H1 (cell line): Measurements from ENCODE around the gene HS6ST2. TPM values are rescaled to one million over a fixed set of nuclear protein-coding genes. Genes with fewer than 3 reads are reported as not detected.

Experiments used
- CTCF ChIA-PET: fragments of 300-600 bp; sonication (Branson Sonifier 250); formaldehyde crosslinking; loops from one replicate; lab custom pipeline; 2021; ENCODE audit not compliant: partially characterized antibody; lab: Charles Lee
- POLR2A ChIA-PET: fragments of 300-600 bp; sonication (Branson Sonifier 250); formaldehyde crosslinking; loops from one replicate; lab custom pipeline; 2021; ENCODE audit warnings: inconsistent platforms; ENCODE audit not compliant: partially characterized antibody; lab: Charles Lee
- DNase-seq, 2 experiments: peaks; one replicate each; pipeline versions ENCODE4 v3.0.0 to v3.0.0-alpha.2; 2010 to 2022; ENCODE audit warnings: low spot score in 2 of 2, low read depth in 1 of 2, mixed read lengths in 1 of 2
- FAIRE-seq: peaks from 2 replicates; lab custom pipeline; 2011; peaks lifted over from hg19 to GRCh38; lab: Jason Lieb, UNC
- H2AFZ ChIP-seq: 2 replicates; pipeline ENCODE4 v1.8.1; 2012; ENCODE audit warnings: low read length, inconsistent platforms
- H2AK5ac ChIP-seq: 2 replicates; pipeline ENCODE4 v1.6.1; 2013; ENCODE audit warnings: low read depth, low read length
- H2BK120ac ChIP-seq: replicated peaks from 2 replicates; pipeline ENCODE3; 2013; ENCODE audit warnings: low read depth, low read length, inconsistent platforms
- H2BK12ac ChIP-seq: 2 replicates; pipeline ENCODE4 v1.6.1; 2013; ENCODE audit warnings: low read depth, low read length
- H2BK15ac ChIP-seq: 2 replicates; pipeline ENCODE4 v1.6.1; 2013; ENCODE audit warnings: low read length
- H2BK20ac ChIP-seq: 2 replicates; pipeline ENCODE4 v1.6.1; 2013; ENCODE audit warnings: low read length
- H2BK5ac ChIP-seq: 2 replicates; pipeline ENCODE4 v1.6.1; 2013; ENCODE audit warnings: low read depth, low read length
- H3K14ac ChIP-seq: 2 replicates; pipeline ENCODE4 v1.6.1; 2013; ENCODE audit warnings: inconsistent platforms; ENCODE audit not compliant: insufficient read length
- H3K18ac ChIP-seq: 2 replicates; pipeline ENCODE4 v1.6.1; 2013; ENCODE audit warnings: low read length; ENCODE audit errors: extremely low read depth
- H3K23ac ChIP-seq: 2 replicates; pipeline ENCODE4 v1.6.1; 2013; ENCODE audit warnings: inconsistent platforms; ENCODE audit not compliant: insufficient read length
- H3K23me2 ChIP-seq: 2 replicates; pipeline ENCODE4 v1.6.1; 2013; ENCODE audit warnings: low read depth, low read length
- H3K27ac ChIP-seq: 2 replicates; pipeline ENCODE4 v1.6.1; 2011; ENCODE audit warnings: low read depth, low read length, inconsistent platforms
- H3K27me3 ChIP-seq, 4 experiments: replicated peaks in 1 of 4; 1 replicate in 1 of 4; 2 replicates in 3 of 4; pipeline versions ENCODE4 v1.6.1 to v1.8.1; 2011 to 2013; ENCODE audit warnings: low read length in 3 of 4, mild to moderate bottlenecking in 3 of 4, inconsistent platforms in 2 of 4, mixed read lengths in 2 of 4, moderate library complexity in 1 of 4; ENCODE audit not compliant: control insufficient read depth in 3 of 4, insufficient read depth in 3 of 4; ENCODE audit errors: extremely low read depth in 1 of 4
- H3K36me3 ChIP-seq, 4 experiments: 2 replicates each; pipeline versions ENCODE4 v1.6.1 to v1.8.1; 2011 to 2013; ENCODE audit warnings: mild to moderate bottlenecking in 4 of 4, low read length in 3 of 4, moderate library complexity in 2 of 4, control low read depth in 1 of 4, inconsistent platforms in 1 of 4; ENCODE audit not compliant: insufficient read depth in 4 of 4, control insufficient read depth in 2 of 4
- H3K4ac ChIP-seq: replicated peaks from 2 replicates; pipeline ENCODE3; 2013; ENCODE audit warnings: low read length, low read depth, mixed read lengths, inconsistent platforms; ENCODE audit not compliant: insufficient read length
- H3K4me1 ChIP-seq, 4 experiments: replicated peaks in 1 of 4; 1 replicate in 1 of 4; 2 replicates in 3 of 4; pipeline versions ENCODE4 v1.6.1 to v1.8.1; 2011 to 2013; ENCODE audit warnings: low read length in 3 of 4, inconsistent platforms in 2 of 4, mixed read lengths in 1 of 4; ENCODE audit not compliant: insufficient read depth in 4 of 4, control insufficient read depth in 3 of 4
- H3K4me2 ChIP-seq, 2 experiments: 2 replicates each; pipeline versions ENCODE4 v1.6.1 to v1.8.1; 2011 to 2013; ENCODE audit warnings: low read depth in 2 of 2, low read length in 2 of 2, control low read depth in 1 of 2, inconsistent platforms in 1 of 2, mild to moderate bottlenecking in 1 of 2; ENCODE audit not compliant: insufficient read depth in 1 of 2
- H3K4me3 ChIP-seq, 4 experiments: fragments of 200-600, 300-600 bp in 1 of 4; sonication (generic), shearing (Covaris generic), sonication (Bioruptor Twin) in 1 of 4; 2 replicates each; pipeline versions ENCODE4 v1.5.1 to v1.8.1; 2011 to 2016; ENCODE audit warnings: low read length in 4 of 4, low read depth in 3 of 4, control low read depth in 2 of 4, inconsistent platforms in 2 of 4, mild to moderate bottlenecking in 2 of 4, mixed read lengths in 1 of 4, moderate library complexity in 1 of 4; ENCODE audit not compliant: insufficient read depth in 2 of 4; ENCODE audit errors: extremely low read depth in 1 of 4
- H3K56ac ChIP-seq: replicated peaks from 2 replicates; pipeline ENCODE3; 2013; ENCODE audit warnings: low read depth, mild to moderate bottlenecking, mixed read lengths, low read length, inconsistent platforms; ENCODE audit not compliant: insufficient read length
- H3K79me1 ChIP-seq: 2 replicates; pipeline ENCODE4 v1.6.1; 2013; ENCODE audit warnings: low read depth, low read length, control low read depth
- H3K79me2 ChIP-seq, 2 experiments: 2 replicates each; pipeline versions ENCODE4 v1.6.1 to v1.8.1; 2012 to 2013; ENCODE audit warnings: low read length in 2 of 2, mild to moderate bottlenecking in 2 of 2, inconsistent platforms in 1 of 2; ENCODE audit not compliant: insufficient read depth in 2 of 2, control insufficient read depth in 1 of 2
- H3K9ac ChIP-seq, 4 experiments: replicated peaks in 1 of 4; 1 replicate in 1 of 4; 2 replicates in 3 of 4; pipeline versions ENCODE4 v1.6.1 to v1.8.1; 2011 to 2013; ENCODE audit warnings: low read depth in 3 of 4, low read length in 3 of 4, control low read depth in 2 of 4, mild to moderate bottlenecking in 2 of 4, moderate library complexity in 2 of 4, inconsistent platforms in 1 of 4; ENCODE audit errors: extremely low read depth in 1 of 4
- H3K9me3 ChIP-seq, 2 experiments: 2 replicates each; pipeline versions ENCODE4 v1.6.1 to v1.8.1; 2012 to 2013; ENCODE audit warnings: mild to moderate bottlenecking in 2 of 2, moderate library complexity in 2 of 2, control low read depth in 1 of 2, inconsistent platforms in 1 of 2, low read depth in 1 of 2, low read length in 1 of 2, mixed read lengths in 1 of 2; ENCODE audit not compliant: insufficient read depth in 2 of 2
- H4K20me1 ChIP-seq, 2 experiments: replicated peaks in 1 of 2; 2 replicates each; pipeline versions ENCODE3 to v1.8.1; 2011 to 2013; ENCODE audit warnings: inconsistent platforms in 2 of 2, low read length in 2 of 2, mild to moderate bottlenecking in 1 of 2; ENCODE audit not compliant: insufficient read depth in 2 of 2, control insufficient read depth in 1 of 2
- H4K5ac ChIP-seq: 2 replicates; pipeline ENCODE4 v1.6.1; 2013; ENCODE audit warnings: low read length, low read depth, mixed read lengths, inconsistent platforms; ENCODE audit not compliant: insufficient read length
- H4K8ac ChIP-seq: 2 replicates; pipeline ENCODE4 v1.8.0; 2013; ENCODE audit warnings: mild to moderate bottlenecking, moderate library complexity, low read length, inconsistent platforms; ENCODE audit not compliant: insufficient read depth; ENCODE audit errors: extremely low read depth
- H4K91ac ChIP-seq: replicated peaks from 2 replicates; pipeline ENCODE3; 2013; ENCODE audit warnings: low read length, mixed read lengths, inconsistent platforms; ENCODE audit not compliant: insufficient read length
- BACH1 ChIP-seq: IDR thresholded peaks from 2 replicates; pipeline ENCODE4 v1.6.1; 2012; ENCODE audit warnings: low read length, improper control_type of control experiment
- CTBP2 ChIP-seq: IDR thresholded peaks from 2 replicates; pipeline ENCODE4 v1.7.0; 2011; ENCODE audit warnings: borderline replicate concordance, mild to moderate bottlenecking, moderate library complexity, mixed read lengths, low read length; ENCODE audit not compliant: insufficient read depth, insufficient read length
- GTF2F1 ChIP-seq: IDR thresholded peaks from 2 replicates; pipeline ENCODE4 v1.6.1; 2012; ENCODE audit warnings: low read depth, low read length, improper control_type of control experiment, borderline replicate concordance
- POLR2A ChIP-seq, 2 experiments: IDR thresholded peaks; 1 replicate in 1 of 2; 2 replicates in 1 of 2; pipeline ENCODE4 v1.6.1; 2011; ENCODE audit warnings: low read depth in 2 of 2, low read length in 2 of 2, mild to moderate bottlenecking in 2 of 2; ENCODE audit errors: control extremely low read depth in 1 of 2
- RNF2 ChIP-seq: fragments of 200-900, 300-1000 bp; sonication (generic); IDR thresholded peaks from 2 replicates; pipeline ENCODE4 v1.7.1; 2016; ENCODE audit warnings: borderline replicate concordance, low read depth, mild to moderate bottlenecking, antibody characterized with exemption, low read length; ENCODE audit not compliant: poor library complexity, severe bottlenecking; ENCODE audit errors: missing control alignments
- SAP30 ChIP-seq: fragments of 300-600 bp; sonication (generic); IDR thresholded peaks from 2 replicates; pipeline ENCODE4 v1.7.1; 2012; ENCODE audit warnings: low read length, moderate library complexity, mild to moderate bottlenecking, inconsistent platforms; ENCODE audit not compliant: insufficient read depth, insufficient replicate concordance
- YY1 ChIP-seq: IDR thresholded peaks from 2 replicates; pipeline ENCODE4 v1.6.1; 2011; ENCODE audit warnings: low read depth, mild to moderate bottlenecking, low read length
- WGBS, 2 experiments: shearing (Covaris generic) in 1 of 2; methylation state at CpG; one replicate each; pipeline versions ENCODE4 v1.1.6 to v1.1.7; 2013 to 2015; ENCODE audit warnings: low lambda C conversion rate in 2 of 2, mixed read lengths in 2 of 2, inconsistent platforms in 1 of 2, low coverage in 1 of 2, missing lambda C conversion rate in 1 of 2; ENCODE audit not compliant: insufficient replicate concordance in 2 of 2, insufficient coverage in 1 of 2, insufficient read length in 1 of 2; ENCODE audit errors: extremely low coverage in 1 of 2, missing lambda C conversion rate in 1 of 2; 5-methylcytosine and 5-hydroxymethylcytosine counted together
- long read RNA-seq, 2 experiments: library from RNA in 1 of 2; library from capped mRNA in 1 of 2; stranded (forward); transcript quantifications; one replicate each; pipeline ENCODE4 v2.0.0, GENCODE V29; 2021; ENCODE audit warnings: inconsistent platforms in 1 of 2
- polyA minus RNA-seq, 3 experiments: library from RNA; depleted of rRNA, polyadenylated mRNA; stranded (reverse); fragments of >200 nt; gene quantifications; 1 replicate in 2 of 3; 2 replicates in 1 of 3; pipeline ENCODE4 v1.2.3, GENCODE V29; 2011
- polyA plus RNA-seq, 7 experiments: library from polyadenylated mRNA; depleted of rRNA in 3 of 7; stranded (reverse) in 5 of 7; unstranded in 2 of 7; fragments of >200 nt in 5 of 7; fragments of 200-250 nt in 2 of 7; gene quantifications; 1 replicate in 5 of 7; 2 replicates in 1 of 7; 4 replicates in 1 of 7; pipeline versions ENCODE4 v1.2.1 to v1.2.3, GENCODE V29; 2011 to 2013; ENCODE audit warnings: missing spikeins in 2 of 7, mixed read lengths in 2 of 7
- total RNA-seq: library from RNA; stranded (reverse); fragmentation: NEBNext Ultra II Directional; extraction: Animal tissue kit (Norgen Biotek cat#: 25700); gene quantifications from 2 replicates; pipeline ENCODE4 v1.2.1, GENCODE V29; 2021
- TF ChIP-seq, protein P1 (sequence below): IDR thresholded peaks from 2 replicates; pipeline ENCODE4 v1.6.1; 2011; ENCODE audit warnings: low read depth, mild to moderate bottlenecking, low read length; ENCODE audit not compliant: insufficient read depth

HS6ST2 gene
- total RNA-seq, result 3.7 and 3.9 TPM in 2 replicates
- 3.9 and 5.6 TPM in 2 replicates for polyA plus RNA-seq (2011; rRNA removed)
- polyA plus RNA-seq (2011; cell fraction: cytosol; rRNA removed), result 3.4 TPM
- 6.2 TPM for polyA plus RNA-seq (2011; cell fraction: nucleus; rRNA removed)
- polyA plus RNA-seq (2012, experiment 1 of 2), result 2.7 to 4.1 TPM (median 3.5 TPM) in 4 replicates
- polyA plus RNA-seq (2012, experiment 2 of 2), result 0.26 TPM
- 3.7 TPM for polyA plus RNA-seq (2013, experiment 1 of 2)
- 4.3 TPM for polyA plus RNA-seq (2013, experiment 2 of 2)
- polyA minus RNA-seq (2011; rRNA and poly(A)+ RNA removed), result 8.6 and 8.8 TPM in 2 replicates
- polyA minus RNA-seq (2011; cell fraction: cytosol; rRNA and poly(A)+ RNA removed), result 5.2 TPM
- polyA minus RNA-seq (2011; cell fraction: nucleus; rRNA and poly(A)+ RNA removed), result 9.3 TPM
- long read RNA-seq, experiment 1, partial matches to known transcripts, result 0 of 3 reads
- long read RNA-seq, experiment 1, other reads (novel, unspliced or antisense), result 3 of 3 reads
- long read RNA-seq, experiment 2, result 0 reads

DNA sequence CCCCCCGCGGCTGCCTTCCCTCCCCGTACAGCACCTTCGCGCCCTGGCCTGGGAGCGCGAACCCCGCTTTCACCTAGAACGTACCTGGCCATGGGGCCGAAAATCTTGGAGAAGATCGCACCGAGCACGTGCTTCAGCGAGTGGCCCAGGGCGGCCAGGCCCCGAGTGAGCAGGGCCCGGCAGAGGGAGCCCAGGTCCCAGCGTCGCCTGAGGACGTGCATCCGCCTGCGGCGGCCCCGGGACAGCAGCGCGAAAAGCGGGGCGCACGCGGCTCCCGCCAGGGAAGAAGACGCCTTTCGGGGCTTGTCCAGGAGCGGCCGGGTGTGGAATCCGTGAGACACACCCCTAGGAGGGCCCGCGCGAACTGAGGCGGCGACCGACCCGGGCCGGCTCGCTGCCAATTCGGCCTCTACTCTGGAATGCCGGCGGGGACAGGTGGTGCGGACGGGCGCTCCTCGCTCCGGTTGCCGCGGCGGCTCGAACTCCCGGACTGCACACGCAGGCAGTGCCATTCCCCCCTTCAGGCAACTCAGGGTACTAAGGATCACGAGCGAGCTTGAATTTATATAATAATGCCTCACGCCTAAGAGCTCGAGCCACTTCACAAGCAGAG lies at the start of gene HS6ST2:
TSS of gene HS6ST2 (minus strand) at position 539 of the 613 bp plus-strand sequence.
- DNase-seq (peak in 1 of 2 experiments; percentile 57), FAIRE-seq (peak; percentile 52)
- no peak within 1 kb of the TSS for H3K27ac ChIP-seq
- H4K20me1 ChIP-seq, result no peaks in the 10 kb centered on the region
- ChIA-PET CTCF (interaction anchor here (1.7 to 2.0 kb wide), 4 partner anchors 10 to 17 kb away, joined by 7 to 11 read pairs (median 8); no protein-coding TSS in a partner anchor), POLR2A (interaction anchor here (0.8 kb wide), 1 partner anchor 10 kb away, joined by 6 read pairs; no protein-coding TSS in a partner anchor)
- peak within 1 kb of the TSS; percentile 27 for H4K91ac ChIP-seq
- no peak within 1 kb of the TSS for H2AK5ac ChIP-seq
- H4K8ac ChIP-seq, result no peak within 1 kb of the TSS; the same call in 1 of the 2 replicates
- no peak within 1 kb of the TSS for H2BK20ac ChIP-seq
- no peak within 1 kb of the TSS; a peak in 1 of 7 replicates for H3K9ac ChIP-seq
- no peak within 1 kb of the TSS for H3K18ac ChIP-seq
- H2BK120ac ChIP-seq, result no peak within 1 kb of the TSS
- no peak within 1 kb of the TSS for H3K14ac ChIP-seq
- H3K4me2 ChIP-seq, result peak within 1 kb of the TSS; percentile 82 to 92
- WGBS, 2 experiments, result 4% methylated on average over 4 of the region's 63 CpGs; no CpG with 5 or more reads in 1 of the 2 experiments
- no peak within 1 kb of the TSS for H2BK15ac ChIP-seq
- peaks cover 18% of the 10 kb centered on the region; the same call in 1 of the 2 replicates for H3K23me2 ChIP-seq
- H3K79me2 ChIP-seq, result no peaks in the 10 kb centered on the region
- H3K56ac ChIP-seq, result no peak within 1 kb of the TSS
- peaks cover 23 to 49% (median 46%) of the 10 kb centered on the region in 4 experiments for H3K27me3 ChIP-seq
- H2AFZ ChIP-seq, result no peak within 1 kb of the TSS
- no peaks in the 10 kb centered on the region for H3K36me3 ChIP-seq
- H3K9me3 ChIP-seq, result no peaks in the 10 kb centered on the region
- H3K79me1 ChIP-seq, result no peaks in the 10 kb centered on the region
- H3K4me3 ChIP-seq, result peak within 1 kb of the TSS; percentile 36 to 67 (median 50)
- no peak within 1 kb of the TSS for H2BK5ac ChIP-seq
- no peak within 1 kb of the TSS for H2BK12ac ChIP-seq
- H4K5ac ChIP-seq, result no peak within 1 kb of the TSS
- H3K23ac ChIP-seq, result no peak within 1 kb of the TSS
- H3K4ac ChIP-seq, result no peak within 1 kb of the TSS
- peaks cover 3 to 13% (median 7%) of the 10 kb centered on the region in 4 experiments; a peak in 6 of 7 replicates for H3K4me1 ChIP-seq
- TF ChIP-seq YY1, result no peak
- no peak for TF ChIP-seq RNF2
- no peak for TF ChIP-seq GTF2F1
- no peak for TF ChIP-seq SAP30
- no peak for TF ChIP-seq POLR2A (IDR thresholded peaks at IDR 0.05; ENCODE audit: control extremely low read depth in 1 of 2, low read depth in 2 of 2, low read length in 2 of 2)
- TF ChIP-seq, protein P1, sequence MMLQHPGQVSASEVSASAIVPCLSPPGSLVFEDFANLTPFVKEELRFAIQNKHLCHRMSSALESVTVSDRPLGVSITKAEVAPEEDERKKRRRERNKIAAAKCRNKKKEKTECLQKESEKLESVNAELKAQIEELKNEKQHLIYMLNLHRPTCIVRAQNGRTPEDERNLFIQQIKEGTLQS, result no peak
- TF ChIP-seq CTBP2, result no peak
- no peak for TF ChIP-seq BACH1
